Spleen (tissue), 7 donors: ENCODE results near the gene HECTD1.

Source experiments
- POLR2A ChIP-seq, 3 donors: fragments of 450-650 bp; IDR thresholded peaks; one replicate each; pipeline ENCODE4 v1.5.1; 2017; ENCODE audit warnings: antibody characterized with exemption in 3 of 3, mild to moderate bottlenecking in 1 of 3
- POLR2AphosphoS5 ChIP-seq, 3 donors: sonication (generic); formaldehyde crosslinking; IDR thresholded peaks; one replicate each; pipeline ENCODE4 v1.5.1; 2017; ENCODE audit warnings: antibody characterized with exemption in 3 of 3
- TF ChIP-seq, protein P1 (sequence below), 11 experiments: fragments of 200-600 bp in 7 of 11; fragments of 450-650 bp in 4 of 11; sonication (generic) in 4 of 11; IDR thresholded peaks in 8 of 11; conservative IDR thresholded peaks in 3 of 11; 1 replicate in 7 of 11; 2 replicates in 4 of 11; pipeline versions ENCODE4 v1.4.0 to v1.8.0; 2016 to 2021; ENCODE audit warnings: antibody characterized with exemption in 11 of 11, inconsistent platforms in 4 of 11, mild to moderate bottlenecking in 1 of 11
- donor health status: DM: no; HTN: no; CAD: no; lungs with moderate emphysema.
- donor health status: DM: no; HTN: no; CAD: no.
- donor health status: DM: no; HTN: no; CAD: no.

GRCh38 chr14:31253746-31254471 is 46.3 kb upstream of the HECTD1 start:
- TF ChIP-seq, protein P1, sequence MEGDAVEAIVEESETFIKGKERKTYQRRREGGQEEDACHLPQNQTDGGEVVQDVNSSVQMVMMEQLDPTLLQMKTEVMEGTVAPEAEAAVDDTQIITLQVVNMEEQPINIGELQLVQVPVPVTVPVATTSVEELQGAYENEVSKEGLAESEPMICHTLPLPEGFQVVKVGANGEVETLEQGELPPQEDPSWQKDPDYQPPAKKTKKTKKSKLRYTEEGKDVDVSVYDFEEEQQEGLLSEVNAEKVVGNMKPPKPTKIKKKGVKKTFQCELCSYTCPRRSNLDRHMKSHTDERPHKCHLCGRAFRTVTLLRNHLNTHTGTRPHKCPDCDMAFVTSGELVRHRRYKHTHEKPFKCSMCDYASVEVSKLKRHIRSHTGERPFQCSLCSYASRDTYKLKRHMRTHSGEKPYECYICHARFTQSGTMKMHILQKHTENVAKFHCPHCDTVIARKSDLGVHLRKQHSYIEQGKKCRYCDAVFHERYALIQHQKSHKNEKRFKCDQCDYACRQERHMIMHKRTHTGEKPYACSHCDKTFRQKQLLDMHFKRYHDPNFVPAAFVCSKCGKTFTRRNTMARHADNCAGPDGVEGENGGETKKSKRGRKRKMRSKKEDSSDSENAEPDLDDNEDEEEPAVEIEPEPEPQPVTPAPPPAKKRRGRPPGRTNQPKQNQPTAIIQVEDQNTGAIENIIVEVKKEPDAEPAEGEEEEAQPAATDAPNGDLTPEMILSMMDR (IDR thresholded peaks at IDR 0.05 in 8 of 11, conservative IDR thresholded peaks at IDR 0.05 in 3 of 11), result no peak
- TF ChIP-seq POLR2A (IDR thresholded peaks at IDR 0.05), result no peak
- TF ChIP-seq POLR2AphosphoS5 (IDR thresholded peaks at IDR 0.05), result no peak
